Glutamatergic neuron (in vitro differentiated cells): ENCODE results near the gene TMEM204. TPM values are rescaled to one million over a fixed set of nuclear protein-coding genes. Genes with fewer than 3 reads are reported as not detected.
A peak's percentile ranks its signal among the peaks of the same experiment; 100 is the strongest.

Experiments used
- DNase-seq: peaks from one replicate; pipeline ENCODE4 v3.0.0; 2022
- H3K27ac Mint-ChIP-seq: one replicate; pipeline ENCODE4 v1.8.0; 2020; ENCODE audit warnings: mild to moderate bottlenecking, mixed read lengths, inconsistent platforms; ENCODE audit not compliant: unreplicated experiment
- H3K27me3 Mint-ChIP-seq: one replicate; pipeline ENCODE4 v1.8.0; 2020; ENCODE audit warnings: mild to moderate bottlenecking, moderate library complexity, mixed read lengths, inconsistent platforms; ENCODE audit not compliant: unreplicated experiment
- H3K36me3 Mint-ChIP-seq: one replicate; pipeline ENCODE4 v1.8.0; 2020; ENCODE audit warnings: mild to moderate bottlenecking, mixed read lengths, inconsistent platforms; ENCODE audit not compliant: unreplicated experiment
- H3K4me1 Mint-ChIP-seq: one replicate; pipeline ENCODE4 v1.8.0; 2020; ENCODE audit warnings: mild to moderate bottlenecking, low read depth, mixed read lengths, inconsistent platforms; ENCODE audit not compliant: unreplicated experiment
- H3K4me3 Mint-ChIP-seq: one replicate; pipeline ENCODE4 v1.8.0; 2020; ENCODE audit warnings: mild to moderate bottlenecking, mixed read lengths, inconsistent platforms; ENCODE audit not compliant: unreplicated experiment
- H3K9me3 Mint-ChIP-seq: one replicate; pipeline ENCODE4 v1.8.0; 2020; ENCODE audit warnings: mild to moderate bottlenecking, moderate library complexity, mixed read lengths, inconsistent platforms; ENCODE audit not compliant: unreplicated experiment
- CTCF ChIP-seq: fragments of 200-600 bp; sonication (generic); IDR thresholded peaks from one replicate; pipeline ENCODE4 v1.5.0; 2021; ENCODE audit not compliant: partially characterized antibody, unreplicated experiment
- total RNA-seq: library from RNA; stranded (reverse); fragmentation: NEBNext Ultra II Directional; extraction: Animal tissue kit (Norgen Biotek cat#: 25700); gene quantifications from one replicate; pipeline ENCODE4 v1.2.1, GENCODE V29; 2021; ENCODE audit not compliant: unreplicated experiment

The TMEM204 gene
- total RNA-seq, 1 donor from 2014 or later = 0.22 TPM

DNA sequence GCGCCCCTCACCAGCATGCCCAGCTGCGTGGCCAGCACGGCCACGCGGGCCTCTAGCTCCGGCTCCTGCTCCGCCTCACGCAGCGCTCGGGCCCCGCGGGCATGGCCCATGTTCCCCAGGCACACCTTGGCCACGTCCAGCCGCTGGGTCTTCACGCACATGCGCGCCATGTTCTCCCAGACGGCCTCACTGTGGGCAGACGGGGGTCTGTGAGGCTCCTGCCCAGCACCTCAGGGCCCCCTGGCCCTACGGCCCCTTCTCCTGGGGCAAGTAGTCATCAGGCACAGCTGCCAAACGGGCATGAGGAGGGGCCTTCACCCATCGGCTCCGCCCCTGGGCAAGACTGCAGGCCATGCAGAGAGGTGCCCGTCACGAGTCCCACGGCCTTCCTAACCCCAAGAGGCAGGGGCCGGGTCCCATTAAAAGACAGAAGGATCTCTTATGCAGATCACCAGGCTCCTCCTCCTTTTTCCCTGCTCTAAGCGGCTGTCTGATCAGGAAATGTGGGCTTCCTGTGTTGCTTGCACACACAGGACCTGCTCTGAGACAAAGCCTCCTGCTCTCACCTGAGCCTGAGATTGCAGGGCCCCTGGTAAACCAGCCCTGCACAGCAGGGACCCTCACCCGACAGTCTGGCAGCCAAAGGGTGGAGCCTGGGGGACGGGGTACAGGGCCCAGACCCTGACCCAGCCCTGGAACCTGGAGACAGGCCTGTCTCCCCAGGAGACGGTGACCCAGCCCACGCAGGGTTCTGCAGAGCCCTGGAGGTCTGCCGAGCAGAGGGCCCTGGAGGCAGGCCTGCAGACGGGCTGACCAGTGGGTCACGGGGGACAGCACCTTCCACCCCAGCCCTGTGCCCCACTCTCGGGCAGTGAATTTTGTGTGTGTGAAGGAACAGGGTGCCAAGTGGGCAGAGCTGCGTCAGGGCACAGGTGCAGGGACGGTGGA is 6.6 kb upstream of the TMEM204 start:
- Mint-ChIP-seq H3K4me1 (peaks cover 11% of the 10 kb centered on the region), H3K36me3 (no peaks in the 10 kb centered on the region), H3K27ac (no peak overlapping the region), H3K4me3 (no peak overlapping the region), H3K9me3 (peaks cover 9% of the 10 kb centered on the region), H3K27me3 (peaks cover 2% of the 10 kb centered on the region)
- no peak for DNase-seq
- TF ChIP-seq CTCF = no peak

- H3K4me1 Mint-ChIP-seq = peaks cover 11% of the 10 kb centered on the region
- no peak overlapping the region for H3K4me3 Mint-ChIP-seq
- peaks cover 9% of the 10 kb centered on the region for H3K9me3 Mint-ChIP-seq
- peaks cover 2% of the 10 kb centered on the region for H3K27me3 Mint-ChIP-seq
- no peak for DNase-seq
- H3K27ac Mint-ChIP-seq = peak overlapping the region; percentile 39
- no peak for TF ChIP-seq CTCF
- no peaks in the 10 kb centered on the region for H3K36me3 Mint-ChIP-seq
Observed at GRCh38 chr16:1527836-1528811, 5.3 kb upstream of the TMEM204 start.

DNA sequence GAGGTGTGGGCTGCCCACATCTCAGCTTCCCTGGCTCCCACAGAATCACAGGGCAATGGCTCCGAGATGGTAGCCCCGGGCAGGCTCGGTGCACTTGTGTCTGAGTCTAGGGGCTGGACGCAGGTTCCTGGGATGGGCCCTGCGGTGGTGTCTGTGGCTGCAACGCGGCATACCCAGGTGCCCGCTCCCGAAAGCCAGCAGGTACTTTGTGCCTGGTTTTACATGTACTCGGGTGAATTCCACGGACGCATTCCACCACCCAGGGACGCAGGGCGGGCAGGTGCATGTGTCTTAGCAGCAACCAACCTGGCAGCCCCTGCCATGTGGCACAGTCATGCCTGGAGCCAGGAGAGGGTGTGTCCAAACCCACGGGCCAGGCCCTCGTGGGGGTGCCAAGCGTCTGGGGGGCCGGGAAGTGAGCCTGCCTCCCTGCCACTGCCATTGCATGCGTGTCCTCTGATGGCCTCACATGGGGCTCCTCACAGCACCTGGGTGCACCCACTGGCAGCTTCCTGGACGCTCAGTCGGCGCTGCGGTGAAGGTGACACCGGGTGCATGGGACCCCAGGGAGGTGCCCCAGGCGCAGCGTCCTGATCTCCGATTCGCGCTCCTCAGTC is 4.4 kb upstream of the TMEM204 start:
- TF ChIP-seq CTCF = no peak
- no peak overlapping the region for H3K27ac Mint-ChIP-seq

DNA sequence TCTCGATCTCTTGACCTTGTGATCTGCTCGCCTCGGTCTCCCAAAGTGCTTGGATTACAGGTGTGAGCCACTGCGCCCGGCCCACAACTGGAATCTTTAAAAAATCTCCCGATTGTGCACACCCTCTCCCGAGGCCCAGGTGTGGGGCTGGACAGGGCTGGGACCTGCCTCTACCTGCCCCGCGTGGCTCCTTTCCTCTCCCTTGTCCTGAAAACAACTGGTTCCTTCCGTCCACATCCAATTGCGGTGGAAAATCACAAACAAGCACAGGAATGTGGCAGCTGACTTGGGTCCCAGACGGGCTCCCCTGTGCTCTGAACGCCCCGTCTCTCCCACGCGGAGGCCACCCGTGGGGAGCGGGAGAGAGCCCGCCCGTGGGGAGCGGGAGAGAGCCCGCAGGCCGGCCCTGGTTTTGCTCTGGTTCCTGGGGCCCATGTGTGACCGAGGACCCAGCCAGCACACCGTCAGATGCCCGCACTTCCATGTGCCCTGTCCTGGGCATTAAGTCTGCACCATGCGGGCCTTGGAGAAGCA is 3.0 kb upstream of the TMEM204 start:
- no peak overlapping the region for H3K4me3 Mint-ChIP-seq
- H3K4me1 Mint-ChIP-seq = peaks cover 14% of the 10 kb centered on the region
- no peak for TF ChIP-seq CTCF
- H3K36me3 Mint-ChIP-seq = no peaks in the 10 kb centered on the region
- no peak overlapping the region for H3K27ac Mint-ChIP-seq
- H3K9me3 Mint-ChIP-seq = peaks cover 11% of the 10 kb centered on the region
- no peak for DNase-seq
- peaks cover 4% of the 10 kb centered on the region for H3K27me3 Mint-ChIP-seq

More for the DNA sequence above, 4.4 kb upstream of the TMEM204 start:
- no peak for DNase-seq
- peaks cover 11% of the 10 kb centered on the region for H3K4me1 Mint-ChIP-seq
- no peaks in the 10 kb centered on the region for H3K36me3 Mint-ChIP-seq
- H3K4me3 Mint-ChIP-seq = peak overlapping the region; percentile 38
- peaks cover 9% of the 10 kb centered on the region for H3K9me3 Mint-ChIP-seq
- H3K27me3 Mint-ChIP-seq = peaks cover 2% of the 10 kb centered on the region
